ENCODE measurements around the gene TBL1X. TPM values are rescaled to one million over a fixed set of nuclear protein-coding genes. Genes with fewer than 3 reads are reported as not detected.

Gene TBL1X
- total RNA-seq, 1 experiment from 2014 or later = 14.6 TPM

- TF ChIP-seq SIN3A (IDR thresholded peaks at IDR 0.05; ENCODE audit: borderline replicate concordance, insufficient read depth, low read depth, low read length) (no peak), TCF7L2 (IDR thresholded peaks at IDR 0.05; ENCODE audit: low read depth, low read length) (no peak), CTCF (IDR thresholded peaks at IDR 0.05) (no peak), REST (IDR thresholded peaks at IDR 0.05; ENCODE audit: insufficient read depth in 1 of 2, low read depth in 2 of 2, low read length in 1 of 2) (no peak), POLR2AphosphoS5 (IDR thresholded peaks at IDR 0.05; ENCODE audit: low read depth, low read length) (no peak)
- DNase-seq (ENCODE audit: low read depth, low spot score) = no peak
- no peak overlapping the region for H3K27ac ChIP-seq (ENCODE audit: low read length)
- no peak overlapping the region for H3K4me3 ChIP-seq (ENCODE audit: low read depth in 2 of 2, low read length in 2 of 2)
- CTCF ChIA-PET = no interaction called here
- no peaks in the 10 kb centered on the region for H3K27me3 ChIP-seq (ENCODE audit: control insufficient read depth, insufficient read depth, low read length)
- ATAC-seq = no peak
- intact Hi-C loops (cut with micrococcal nuclease; ENCODE audit: unreplicated experiment) = no loop called here
- in situ Hi-C loops (cut with HindIII; ENCODE audit: low pct_unique_long_range_greater_than_20kb, low sequenced_read_pairs) = no loop called here
- no peaks in the 10 kb centered on the region for H3K9me3 ChIP-seq (ENCODE audit: control insufficient read depth, insufficient read depth, low read depth, low read length)
- no TSS peak for BruUV-seq (replicated peaks)
- H3K4me1 ChIP-seq (ENCODE audit: control insufficient read depth, insufficient read depth, low read length) = no peaks in the 10 kb centered on the region
- POLR2A ChIA-PET = no interaction called here
- H3K36me3 ChIP-seq (ENCODE audit: control insufficient read depth, insufficient read depth, low read length) = no peaks in the 10 kb centered on the region
Measured at GRCh38 chrX:9730078-9730477, 265.2 kb downstream of the TBL1X start.

GRCh38 chrX:9730752-9731151 lies 265.9 kb downstream of the TBL1X start:
- no TSS peak for BruUV-seq (replicated peaks)
- H3K4me1 ChIP-seq (ENCODE audit: control insufficient read depth, insufficient read depth, low read length) = no peaks in the 10 kb centered on the region
- no peaks in the 10 kb centered on the region for H3K27me3 ChIP-seq (ENCODE audit: control insufficient read depth, insufficient read depth, low read length)
- ATAC-seq = no peak
- no peaks in the 10 kb centered on the region for H3K36me3 ChIP-seq (ENCODE audit: control insufficient read depth, insufficient read depth, low read length)
- TF ChIP-seq TCF7L2 (IDR thresholded peaks at IDR 0.05; ENCODE audit: low read depth, low read length) = no peak
- no peak for TF ChIP-seq POLR2AphosphoS5 (IDR thresholded peaks at IDR 0.05; ENCODE audit: low read depth, low read length)
- TF ChIP-seq CTCF (IDR thresholded peaks at IDR 0.05) = no peak
- TF ChIP-seq SIN3A (IDR thresholded peaks at IDR 0.05; ENCODE audit: borderline replicate concordance, insufficient read depth, low read depth, low read length) = no peak
- TF ChIP-seq REST (IDR thresholded peaks at IDR 0.05; ENCODE audit: insufficient read depth in 1 of 2, low read depth in 2 of 2, low read length in 1 of 2) = no peak
- POLR2A ChIA-PET = no interaction called here
- intact Hi-C loops (cut with micrococcal nuclease; ENCODE audit: unreplicated experiment) = no loop called here
- no peak for DNase-seq (ENCODE audit: low read depth, low spot score)
- H3K27ac ChIP-seq (ENCODE audit: low read length) = no peak overlapping the region
- no peak overlapping the region for H3K4me3 ChIP-seq (ENCODE audit: low read depth in 2 of 2, low read length in 2 of 2)
- in situ Hi-C loops (cut with HindIII; ENCODE audit: low pct_unique_long_range_greater_than_20kb, low sequenced_read_pairs) = no loop called here
- no peaks in the 10 kb centered on the region for H3K9me3 ChIP-seq (ENCODE audit: control insufficient read depth, insufficient read depth, low read depth, low read length)
- CTCF ChIA-PET = no interaction called here
